COR-L47 (cell line): ENCODE results near the gene PHF2.
"Not testable (repeated sequence)": the region's sequence is repeated elsewhere in the genome, so short reads cannot be mapped to it uniquely, and the experiment has no call there.

ENCODE experiments used
- DNase-seq: peaks from one replicate; lab custom pipeline; 2025; lab: John Stamatoyannopoulos, UW

The PHF2 gene

GRCh38 chr9:93665637-93666438 lies 89.5 kb downstream of the PHF2 start:
- DNase-seq: no peak

GRCh38 chr9:93666439-93666784 lies 90.0 kb downstream of the PHF2 start:
- DNase-seq: not testable (repeated sequence)

- no peak for DNase-seq
Measured at GRCh38 chr9:93667006-93667405, 90.6 kb downstream of the PHF2 start.

GRCh38 chr9:93667627-93668026 lies 91.2 kb downstream of the PHF2 start:
- DNase-seq: no peak

GRCh38 chr9:93668261-93668871 lies 92.0 kb downstream of the PHF2 start:
- DNase-seq: no peak

GRCh38 chr9:93669116-93669957 lies 93.0 kb downstream of the PHF2 start:
- DNase-seq: no peak

GRCh38 chr9:93669958-93670207 lies 93.5 kb downstream of the PHF2 start:
- no peak for DNase-seq

GRCh38 chr9:93670208-93671019 lies 94.0 kb downstream of the PHF2 start:
- DNase-seq: no peak

- DNase-seq: no peak
Measured at GRCh38 chr9:93671020-93671338, 94.6 kb downstream of the PHF2 start.

- DNase-seq: not testable (repeated sequence)
Measured at GRCh38 chr9:93672330-93673020, 96.1 kb downstream of the PHF2 start.

GRCh38 chr9:93673021-93673838 lies 96.8 kb downstream of the PHF2 start:
- no peak for DNase-seq

- no peak for DNase-seq
Measured at GRCh38 chr9:93673839-93674334, 97.5 kb downstream of the PHF2 start.

- DNase-seq: no peak
Measured at GRCh38 chr9:93674580-93675335, 98.4 kb downstream of the PHF2 start.

- DNase-seq: no peak
Measured at GRCh38 chr9:93675336-93676150, 99.2 kb downstream of the PHF2 start.

- no peak for DNase-seq
Measured at GRCh38 chr9:93676310-93677047, 100.1 kb downstream of the PHF2 start.

GRCh38 chr9:93677048-93677571 lies 100.7 kb downstream of the PHF2 start:
- no peak for DNase-seq

GRCh38 chr9:93677641-93678136 lies 101.3 kb downstream of the PHF2 start:
- no peak for DNase-seq
